ENCODE data around the gene TRMT61A. TPM values are rescaled to one million over a fixed set of nuclear protein-coding genes. Genes with fewer than 3 reads are reported as not detected.

Gene TRMT61A
- polyA plus RNA-seq, 3 donors: 2.7 to 7.1 (median 3.4) TPM

DNA sequence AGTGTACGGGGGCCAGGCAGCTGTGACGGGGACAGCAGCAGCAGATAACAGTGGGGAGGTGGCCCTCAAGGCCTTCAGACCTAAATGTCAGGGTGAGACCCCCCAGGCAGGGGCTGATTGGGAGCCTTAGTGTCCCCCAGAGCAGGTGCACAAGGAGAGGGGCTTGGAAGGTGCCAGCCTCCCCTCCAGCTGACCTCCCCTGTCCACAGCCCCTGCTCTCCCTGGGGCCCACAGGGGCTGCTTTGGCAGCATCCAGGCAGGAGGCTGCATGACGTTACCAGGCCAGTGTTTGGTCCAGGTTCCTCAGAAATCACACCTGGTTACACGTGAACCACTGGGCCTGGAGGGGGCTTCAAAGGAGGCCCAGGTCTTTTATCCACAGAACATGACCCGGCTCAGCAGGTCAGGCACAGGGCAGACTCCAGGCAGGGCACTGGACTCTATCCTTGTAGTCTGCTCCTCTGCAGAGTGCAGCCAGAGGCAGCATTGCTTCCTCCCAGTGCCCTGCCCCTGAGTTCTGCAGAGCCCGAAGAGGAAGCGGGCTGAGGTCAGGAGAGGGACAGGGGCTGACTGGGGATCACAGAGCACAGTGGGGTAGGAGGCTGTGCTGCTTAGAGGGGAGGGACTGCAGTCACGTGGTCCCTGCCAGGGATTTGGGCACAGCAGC lies 2.6 kb upstream of the TRMT61A start:
- WGBS (ENCODE audit: insufficient coverage): 65% methylated on average over 4 of the region's 8 CpGs
- peak overlapping the region; percentile 97 for H3K4me2 ChIP-seq (replicated peaks; ENCODE audit: extremely low read depth, low read length, poor library complexity, severe bottlenecking)
- no peak overlapping the region for H2AFZ ChIP-seq (ENCODE audit: insufficient read depth, low read depth, low read length, poor library complexity, severe bottlenecking)
- no peak overlapping the region for H3K27ac ChIP-seq (ENCODE audit: low read depth in 1 of 2, low read length in 2 of 2)
- TF ChIP-seq, protein P1, sequence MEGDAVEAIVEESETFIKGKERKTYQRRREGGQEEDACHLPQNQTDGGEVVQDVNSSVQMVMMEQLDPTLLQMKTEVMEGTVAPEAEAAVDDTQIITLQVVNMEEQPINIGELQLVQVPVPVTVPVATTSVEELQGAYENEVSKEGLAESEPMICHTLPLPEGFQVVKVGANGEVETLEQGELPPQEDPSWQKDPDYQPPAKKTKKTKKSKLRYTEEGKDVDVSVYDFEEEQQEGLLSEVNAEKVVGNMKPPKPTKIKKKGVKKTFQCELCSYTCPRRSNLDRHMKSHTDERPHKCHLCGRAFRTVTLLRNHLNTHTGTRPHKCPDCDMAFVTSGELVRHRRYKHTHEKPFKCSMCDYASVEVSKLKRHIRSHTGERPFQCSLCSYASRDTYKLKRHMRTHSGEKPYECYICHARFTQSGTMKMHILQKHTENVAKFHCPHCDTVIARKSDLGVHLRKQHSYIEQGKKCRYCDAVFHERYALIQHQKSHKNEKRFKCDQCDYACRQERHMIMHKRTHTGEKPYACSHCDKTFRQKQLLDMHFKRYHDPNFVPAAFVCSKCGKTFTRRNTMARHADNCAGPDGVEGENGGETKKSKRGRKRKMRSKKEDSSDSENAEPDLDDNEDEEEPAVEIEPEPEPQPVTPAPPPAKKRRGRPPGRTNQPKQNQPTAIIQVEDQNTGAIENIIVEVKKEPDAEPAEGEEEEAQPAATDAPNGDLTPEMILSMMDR (IDR thresholded peaks at IDR 0.05): no peak
- peak overlapping the region in 1 of 2 donors; percentile 42 for H3K4me3 Mint-ChIP-seq
- peaks cover 53% of the 10 kb centered on the region for H3K4me1 Mint-ChIP-seq
- peaks cover 8 to 9% of the 10 kb centered on the region in 2 donors for H3K36me3 Mint-ChIP-seq
- H3K9ac ChIP-seq (ENCODE audit: insufficient read depth, low read length, poor library complexity, severe bottlenecking): no peak overlapping the region
- intact Hi-C loops (cut with micrococcal nuclease): loop anchor here in 1 of 2 donors (10.0 kb wide), 1 partner anchor 192 kb away; the partner anchor contains the start of gene EIF5
- H3K27me3 Mint-ChIP-seq (ENCODE audit: low read depth in 3 of 3): peaks cover 27 to 35% (median 30%) of the 10 kb centered on the region in 3 donors
- H3K4me1 ChIP-seq (ENCODE audit: control insufficient read depth in 1 of 2, insufficient read depth in 2 of 2, low read length in 2 of 2): peaks cover 44 to 63% of the 10 kb centered on the region in 2 donors
- peak overlapping the region in 1 of 3 experiments; percentile 16 for H3K4me3 ChIP-seq (replicated peaks in 1 of 3; ENCODE audit: low read depth in 2 of 3, low read length in 3 of 3)
- peaks cover 20% of the 10 kb centered on the region for H3K79me2 ChIP-seq (ENCODE audit: insufficient read depth, low read length)
- peak; percentile 32 to 54 (median 44) for DNase-seq
- peaks cover 6 to 9% of the 10 kb centered on the region in 2 donors for H3K9me3 ChIP-seq (replicated peaks in 1 of 2; ENCODE audit: control insufficient read depth in 1 of 2, insufficient read depth in 1 of 2, low read length in 2 of 2)
- H3K36me3 ChIP-seq (replicated peaks in 1 of 2; ENCODE audit: control insufficient read depth in 1 of 2, insufficient read depth in 2 of 2, low read length in 2 of 2): peaks cover 0 to 2% of the 10 kb centered on the region in 2 donors
- peaks cover 18 to 25% of the 10 kb centered on the region in 2 donors for H3K27me3 ChIP-seq (ENCODE audit: control insufficient read depth in 2 of 2, insufficient read depth in 2 of 2, low read length in 2 of 2)
- peaks cover 13% of the 10 kb centered on the region for H4K20me1 ChIP-seq (ENCODE audit: insufficient read depth, low read length)
- peak overlapping the region in 2 of 7 donors; percentile 83 to 86 for H3K27ac Mint-ChIP-seq
- H3K9me3 Mint-ChIP-seq: peaks cover 0 to 14% (median 6%) of the 10 kb centered on the region in 7 donors

DNA sequence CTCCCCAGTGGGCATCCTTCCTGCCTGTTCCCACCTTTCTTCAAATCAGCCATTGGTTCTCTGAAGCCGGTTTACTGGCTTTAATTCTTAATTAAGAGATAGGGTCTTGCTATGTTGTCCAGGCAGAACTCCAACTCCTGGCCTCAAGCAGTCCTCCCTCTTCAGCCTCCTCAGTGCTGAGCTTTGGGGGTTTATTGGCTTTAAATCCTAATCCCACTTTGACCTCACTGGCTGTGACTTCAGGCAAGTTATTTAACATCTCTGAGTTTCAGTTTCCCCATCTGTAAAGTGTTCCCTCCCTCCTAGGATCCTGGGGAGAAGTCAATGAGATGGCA lies 2.1 kb upstream of the TRMT61A start:
- Histone ChIP-seq H3K9me3 (replicated peaks in 1 of 2; ENCODE audit: control insufficient read depth in 1 of 2, insufficient read depth in 1 of 2, low read length in 2 of 2) (peaks cover 6 to 9% of the 10 kb centered on the region in 2 donors), H3K79me2 (ENCODE audit: insufficient read depth, low read length) (peaks cover 20% of the 10 kb centered on the region), H3K27ac (ENCODE audit: low read depth in 1 of 2, low read length in 2 of 2) (peak overlapping the region in 1 of 2 donors; percentile 54), H3K4me3 (replicated peaks in 1 of 3; ENCODE audit: low read depth in 2 of 3, low read length in 3 of 3) (peak overlapping the region in 1 of 3 experiments; percentile 16), H3K27me3 (ENCODE audit: control insufficient read depth in 2 of 2, insufficient read depth in 2 of 2, low read length in 2 of 2) (peaks cover 18 to 25% of the 10 kb centered on the region in 2 donors), H3K36me3 (replicated peaks in 1 of 2; ENCODE audit: control insufficient read depth in 1 of 2, insufficient read depth in 2 of 2, low read length in 2 of 2) (peaks cover 0 to 3% of the 10 kb centered on the region in 2 donors), H3K4me1 (ENCODE audit: control insufficient read depth in 1 of 2, insufficient read depth in 2 of 2, low read length in 2 of 2) (peaks cover 44 to 58% of the 10 kb centered on the region in 2 donors), H2AFZ (ENCODE audit: insufficient read depth, low read depth, low read length, poor library complexity, severe bottlenecking) (no peak overlapping the region), H4K20me1 (ENCODE audit: insufficient read depth, low read length) (peaks cover 13% of the 10 kb centered on the region), H3K9ac (ENCODE audit: insufficient read depth, low read length, poor library complexity, severe bottlenecking) (no peak overlapping the region), H3K4me2 (replicated peaks; ENCODE audit: extremely low read depth, low read length, poor library complexity, severe bottlenecking) (peak overlapping the region; percentile 97)
- Mint-ChIP-seq H3K27ac (peak overlapping the region in 6 of 7 donors; percentile 59 to 86 (median 84)), H3K36me3 (peaks cover 8 to 9% of the 10 kb centered on the region in 2 donors), H3K27me3 (ENCODE audit: low read depth in 3 of 3) (peaks cover 27 to 31% (median 29%) of the 10 kb centered on the region in 3 donors), H3K9me3 (peaks cover 0 to 14% (median 6%) of the 10 kb centered on the region in 7 donors), H3K4me1 (peaks cover 53% of the 10 kb centered on the region), H3K4me3 (peak overlapping the region; percentile 64 to 73)
- DNase-seq: no peak
- TF ChIP-seq, protein P1 (IDR thresholded peaks at IDR 0.05): no peak
- WGBS (ENCODE audit: insufficient coverage): no CpG with 5 or more reads among the region's 1 CpG
- intact Hi-C loops (cut with micrococcal nuclease): loop anchor here in 1 of 2 donors (10.0 kb wide), 1 partner anchor 192 kb away; the partner anchor contains the start of gene EIF5
